NOMO-1 treated with dmso at 0.1 percent for 144 hours (cell line): Measurements from ENCODE around the gene PGC.

ENCODE experiments used
- DNase-seq: peaks from one replicate; lab custom pipeline; 2025; ENCODE audit not compliant: unreplicated experiment; lab: John Stamatoyannopoulos, UW

The PGC gene

DNA sequence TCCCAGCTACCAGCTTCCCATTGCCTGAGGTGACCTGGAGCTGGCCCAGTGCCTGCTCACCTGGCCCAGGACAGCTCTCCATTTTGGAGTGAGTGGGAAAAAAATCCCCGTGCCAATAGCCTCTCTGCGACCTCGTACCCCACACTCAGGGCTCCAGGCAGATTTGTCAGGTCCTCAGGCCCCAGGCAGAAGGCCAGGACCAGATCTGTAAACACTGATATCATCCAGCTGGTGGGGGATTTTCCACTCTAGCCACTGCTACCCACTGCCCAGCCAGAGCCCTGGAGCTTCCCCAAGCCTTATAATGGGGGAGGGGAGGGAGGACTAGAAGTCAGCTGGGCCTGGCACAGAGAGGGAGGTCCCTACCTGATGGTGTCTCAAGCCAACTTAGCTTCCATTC lies 1.3 kb upstream of the PGC start:
- DNase-seq: no peak

DNA sequence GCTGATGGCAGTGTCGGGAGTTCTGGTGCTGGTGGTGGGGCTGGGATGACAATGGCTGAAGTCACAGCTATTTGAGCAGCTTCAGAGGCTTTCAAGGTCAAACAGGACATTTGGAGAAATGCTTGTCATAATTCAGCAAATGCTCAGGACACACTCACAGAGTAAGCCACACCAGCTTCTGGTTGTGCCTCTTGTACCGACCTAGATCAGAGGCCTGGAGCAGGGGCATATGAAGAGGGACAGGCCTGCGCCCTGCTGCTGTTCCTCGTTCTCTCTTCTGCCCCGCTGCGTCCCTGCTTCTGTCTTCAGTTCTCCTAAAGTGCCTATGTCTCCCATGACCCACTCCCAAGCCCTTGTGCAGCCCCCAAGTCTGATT lies 893 bp upstream of the PGC start:
- no peak for DNase-seq

DNA sequence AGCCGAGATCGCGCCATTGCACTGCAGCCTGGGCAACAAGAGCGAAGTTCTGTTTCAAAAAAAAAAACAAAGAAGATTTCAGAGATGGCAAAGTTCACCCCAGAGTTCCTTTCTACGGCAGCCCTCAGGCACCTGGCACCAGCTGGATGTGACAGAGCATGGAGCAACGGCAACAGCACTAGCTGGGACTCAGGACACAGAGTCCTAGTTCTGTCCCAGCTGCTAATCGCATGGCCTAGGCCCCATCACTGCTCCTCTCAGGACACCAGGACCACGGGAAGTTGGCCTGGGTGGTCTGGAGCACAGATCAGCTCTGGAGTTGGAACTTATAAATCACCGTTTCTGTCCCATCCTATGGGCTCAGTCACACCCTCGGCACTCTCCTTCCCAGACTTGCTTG lies 1.1 kb downstream of the PGC start:
- no peak for DNase-seq

DNA sequence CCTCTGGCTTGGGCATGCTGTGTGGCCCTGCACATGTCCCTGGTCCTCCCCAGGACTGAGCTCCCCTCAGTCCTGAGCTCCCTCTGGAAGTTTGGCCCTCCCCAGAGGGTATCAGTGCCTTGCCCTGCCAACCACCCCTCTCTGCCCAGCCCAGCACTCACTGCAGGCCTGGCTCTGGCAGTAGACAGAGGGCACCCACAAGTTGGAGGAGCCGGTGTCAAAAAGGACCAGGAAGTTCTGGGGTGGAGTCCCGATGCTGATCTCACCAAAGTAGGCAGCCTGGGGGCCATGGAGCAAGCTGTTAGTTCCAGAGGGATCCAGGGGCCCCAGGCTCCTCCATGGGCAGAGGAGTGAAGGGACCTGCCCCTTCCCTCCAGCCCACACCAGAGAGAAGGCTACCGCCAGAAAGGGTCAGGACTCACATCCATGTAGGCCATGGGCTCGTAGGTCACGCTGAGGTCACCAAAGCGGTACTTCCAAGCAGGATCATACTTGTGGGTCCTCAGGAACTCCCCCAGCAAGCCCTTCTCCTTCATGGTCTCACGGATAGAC lies 2.9 kb downstream of the PGC start:
- DNase-seq: no peak

DNA sequence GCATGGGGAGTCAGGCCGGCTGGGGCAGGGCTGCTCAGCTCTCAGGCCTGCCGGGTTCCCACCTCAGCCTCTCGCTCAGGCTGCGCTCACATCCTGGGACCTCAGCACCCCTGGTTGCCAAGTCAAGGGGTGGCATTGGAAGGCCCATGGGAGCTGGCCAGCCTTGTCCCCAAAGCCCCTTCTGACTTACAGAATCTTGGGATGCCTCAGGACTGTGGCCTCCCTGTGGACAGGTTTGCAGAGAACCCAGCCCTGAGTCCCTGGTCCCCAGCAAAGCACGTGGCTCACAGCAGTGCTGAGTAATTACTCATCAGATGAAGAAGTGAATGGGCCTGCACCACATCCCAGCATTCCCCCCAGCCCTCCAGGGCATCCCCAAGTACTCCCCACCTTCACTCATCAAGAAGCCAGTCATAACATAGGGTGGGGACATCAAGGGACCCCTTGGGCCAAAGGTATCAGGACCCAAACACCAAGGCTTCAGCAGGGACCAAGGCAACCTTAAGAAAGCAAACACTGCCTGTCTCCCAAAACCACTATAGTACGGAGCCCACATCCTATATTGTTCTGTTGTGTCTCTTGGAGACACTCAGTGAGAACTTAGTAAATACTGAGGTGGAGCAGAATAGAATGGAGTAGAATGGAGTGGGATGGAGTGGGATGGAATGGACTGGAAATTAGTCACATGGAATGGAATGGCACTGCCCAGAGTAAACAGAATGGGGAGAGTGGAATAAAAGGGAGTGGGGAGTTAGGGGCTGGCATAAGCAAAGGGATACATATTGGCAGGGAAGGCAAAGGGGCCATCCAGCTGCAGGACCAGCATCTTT lies 3.6 kb downstream of the PGC start:
- DNase-seq: no peak

DNA sequence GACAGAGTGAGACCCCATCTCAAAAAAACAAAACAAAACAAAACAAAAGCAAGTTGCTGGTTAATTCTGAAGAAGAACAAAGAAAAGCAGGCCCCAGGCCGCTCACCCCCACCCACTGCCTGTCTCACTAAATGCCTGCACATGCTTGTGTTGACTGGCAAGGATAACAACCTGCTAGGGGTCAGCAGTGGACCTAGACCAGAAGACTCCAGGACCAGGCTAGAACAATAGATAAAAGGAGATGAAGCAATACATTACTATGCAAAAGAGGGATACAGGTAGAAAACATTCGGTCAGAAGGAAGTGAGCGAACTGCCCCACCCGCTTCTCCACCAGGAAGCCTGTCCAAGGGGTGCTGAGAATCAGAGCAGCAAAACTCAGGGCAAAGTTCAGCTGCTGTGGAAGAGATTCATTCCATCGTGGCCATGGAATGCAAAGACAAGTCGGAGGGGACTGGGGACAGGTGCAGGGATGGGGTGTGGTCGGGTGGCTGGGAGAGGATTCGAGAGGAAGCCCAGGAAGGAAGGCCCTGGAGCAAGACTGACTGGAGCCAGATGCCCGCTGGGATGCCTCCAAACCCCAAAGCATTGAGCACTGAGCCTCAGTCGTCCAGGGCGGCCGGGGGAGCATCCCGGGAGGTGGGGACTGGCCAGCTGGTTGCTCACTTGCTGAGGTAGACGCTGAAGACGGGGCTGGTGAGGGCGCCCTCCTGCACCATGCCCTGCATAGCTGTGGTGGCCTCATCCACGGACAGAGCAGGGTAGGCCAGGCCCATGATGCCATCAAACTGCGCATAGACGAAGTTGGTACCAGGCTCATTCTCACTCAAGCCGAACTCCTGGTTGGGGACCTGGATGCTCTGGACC lies 5.3 kb downstream of the PGC start:
- no peak for DNase-seq

DNA sequence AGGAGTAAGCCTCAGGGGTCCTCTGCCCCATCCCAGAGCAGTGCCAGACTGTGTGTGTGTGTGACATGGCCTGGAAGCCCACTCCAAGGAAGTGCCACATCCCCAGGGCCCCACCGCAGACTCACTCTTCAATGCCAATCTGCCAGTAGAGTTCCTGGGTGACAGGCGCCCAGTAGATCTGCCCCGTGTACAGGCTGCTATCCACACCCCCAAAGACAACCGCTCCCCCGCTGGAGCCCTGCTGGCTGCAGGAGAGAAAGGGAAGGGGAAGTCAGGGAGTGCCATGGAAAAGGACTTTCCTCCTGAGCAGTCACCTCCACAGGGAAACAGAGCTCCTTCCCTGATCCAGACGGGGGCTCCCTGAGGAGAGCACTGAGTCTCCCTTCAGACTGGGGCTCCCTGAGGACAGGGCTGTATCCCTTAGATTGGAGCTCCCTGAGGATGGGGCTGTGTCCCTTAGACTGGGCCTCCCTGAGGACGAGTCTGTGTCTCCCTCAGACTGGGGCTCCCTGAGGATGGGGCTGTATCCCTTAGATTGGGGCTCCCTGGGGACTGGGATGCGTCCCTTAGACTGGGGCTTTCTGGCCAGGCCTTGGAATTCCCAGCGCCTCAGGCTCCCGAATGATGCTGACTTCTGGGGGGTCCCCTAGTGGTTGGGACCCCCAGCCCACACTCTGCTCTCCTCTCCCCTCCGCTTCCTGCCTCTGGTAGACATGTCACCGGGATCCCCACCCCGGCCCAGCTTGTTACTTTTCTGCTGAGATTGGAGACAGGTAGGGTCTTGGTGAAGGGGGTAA lies 6.6 kb downstream of the PGC start:
- no peak for DNase-seq

DNA sequence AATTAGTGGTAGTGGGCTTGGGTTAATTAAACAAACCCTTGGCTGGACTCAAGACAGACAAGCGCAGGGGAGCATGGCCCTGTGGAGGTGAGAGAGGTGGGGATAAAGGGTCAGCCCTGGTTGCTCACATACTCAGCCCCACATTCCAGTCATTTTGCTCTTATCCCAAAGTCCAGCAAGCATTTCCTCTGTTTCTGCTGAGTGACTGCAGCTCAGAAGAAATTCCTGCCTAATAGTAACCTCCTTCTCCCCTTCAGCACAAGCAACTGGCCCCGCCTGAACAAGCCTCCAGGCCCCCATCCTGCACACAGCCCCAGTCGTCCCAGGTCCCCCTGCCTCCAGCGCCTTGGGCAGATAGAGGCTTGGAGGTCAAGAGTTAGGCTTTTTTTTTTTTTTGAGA lies 8.2 kb downstream of the PGC start:
- DNase-seq: no peak

DNA sequence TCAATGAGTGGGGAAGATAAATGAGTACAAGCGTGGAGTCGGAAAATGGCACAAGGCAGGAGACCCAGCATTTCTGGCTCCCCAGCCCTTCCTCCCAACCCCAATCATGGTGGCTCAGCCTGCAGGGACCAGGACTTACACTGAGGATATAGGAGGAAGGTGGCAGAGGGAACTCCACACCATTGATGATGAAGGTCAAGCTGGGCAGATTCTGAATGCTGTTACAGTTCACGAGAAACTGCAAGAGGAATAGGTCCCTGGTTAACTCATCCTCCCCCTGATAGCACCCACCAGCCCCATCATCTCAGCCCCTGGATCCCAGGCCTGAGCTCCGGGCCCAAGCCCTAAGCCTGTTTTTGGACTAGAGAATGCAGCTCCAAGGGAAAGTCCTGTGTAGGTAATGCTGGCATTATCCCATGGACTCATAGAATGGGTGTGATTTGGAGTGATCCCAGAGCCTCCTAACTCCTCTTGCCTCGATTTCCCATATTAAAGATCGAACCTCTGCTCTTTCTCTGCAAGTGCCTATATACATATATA lies 9.5 kb downstream of the PGC start:
- DNase-seq: no peak

DNA sequence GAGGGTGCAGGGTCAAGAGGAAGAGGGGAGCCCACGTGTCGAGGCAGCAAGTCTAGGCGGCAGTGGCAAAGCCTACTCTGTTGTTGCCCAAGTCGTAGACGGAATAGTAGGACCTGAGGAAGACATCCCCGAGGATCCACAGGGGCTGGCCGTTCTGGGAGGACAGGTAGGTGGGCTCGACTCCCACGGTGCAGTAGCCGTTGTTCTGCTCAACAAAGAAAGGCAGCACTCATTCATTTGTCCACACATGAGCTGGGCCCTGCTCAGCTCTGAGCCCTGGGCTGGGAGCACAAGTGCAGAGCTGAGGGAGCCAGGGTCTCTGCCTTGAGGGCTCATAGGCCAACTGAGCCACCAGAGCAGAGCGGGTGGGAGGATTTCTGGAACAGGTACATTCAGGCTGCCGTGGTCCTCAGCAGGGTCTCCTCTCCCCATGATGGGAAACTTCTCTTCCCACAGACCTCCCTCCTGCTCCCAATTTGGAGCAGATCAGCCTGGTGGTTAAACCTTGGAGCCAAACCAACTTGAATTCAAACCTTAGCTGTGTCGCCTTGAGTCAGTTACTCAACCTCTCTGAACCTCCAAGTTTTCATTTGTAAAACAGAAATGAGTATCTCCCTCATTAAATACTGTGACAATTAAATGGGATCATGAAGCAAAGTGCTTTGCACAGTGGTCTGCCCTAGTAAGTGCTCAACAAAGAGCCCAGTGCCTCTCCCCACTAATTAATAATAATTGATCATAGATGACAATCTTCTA lies 10.2 kb downstream of the PGC start:
- DNase-seq: no peak

DNA sequence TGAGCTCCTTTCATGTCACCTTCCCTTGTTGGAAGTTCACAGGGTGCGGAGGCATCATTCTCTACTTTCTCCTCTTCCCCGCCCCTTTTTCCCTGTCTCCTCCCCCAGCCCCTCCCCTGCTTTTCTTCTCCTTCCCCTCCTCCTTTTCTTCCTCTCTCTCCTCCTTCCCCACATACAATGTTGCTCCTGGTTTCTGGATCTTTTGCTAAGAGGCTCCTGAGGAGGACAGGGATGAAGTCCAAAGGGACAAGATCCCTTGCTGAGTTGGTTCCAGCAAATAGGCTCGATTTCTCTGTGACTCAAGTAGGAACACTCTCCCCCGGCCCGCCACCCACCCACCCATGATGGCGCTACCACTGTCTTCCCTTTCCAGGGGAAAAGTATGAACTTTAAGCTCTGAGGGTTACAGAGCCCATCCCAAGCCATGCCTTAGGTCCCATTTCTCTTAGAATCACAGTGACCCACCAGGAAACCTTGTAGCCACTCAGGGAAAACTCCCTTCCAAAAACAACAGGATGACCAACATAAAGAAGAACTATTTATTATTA lies 10.9 kb downstream of the PGC start:
- DNase-seq: no peak

DNA sequence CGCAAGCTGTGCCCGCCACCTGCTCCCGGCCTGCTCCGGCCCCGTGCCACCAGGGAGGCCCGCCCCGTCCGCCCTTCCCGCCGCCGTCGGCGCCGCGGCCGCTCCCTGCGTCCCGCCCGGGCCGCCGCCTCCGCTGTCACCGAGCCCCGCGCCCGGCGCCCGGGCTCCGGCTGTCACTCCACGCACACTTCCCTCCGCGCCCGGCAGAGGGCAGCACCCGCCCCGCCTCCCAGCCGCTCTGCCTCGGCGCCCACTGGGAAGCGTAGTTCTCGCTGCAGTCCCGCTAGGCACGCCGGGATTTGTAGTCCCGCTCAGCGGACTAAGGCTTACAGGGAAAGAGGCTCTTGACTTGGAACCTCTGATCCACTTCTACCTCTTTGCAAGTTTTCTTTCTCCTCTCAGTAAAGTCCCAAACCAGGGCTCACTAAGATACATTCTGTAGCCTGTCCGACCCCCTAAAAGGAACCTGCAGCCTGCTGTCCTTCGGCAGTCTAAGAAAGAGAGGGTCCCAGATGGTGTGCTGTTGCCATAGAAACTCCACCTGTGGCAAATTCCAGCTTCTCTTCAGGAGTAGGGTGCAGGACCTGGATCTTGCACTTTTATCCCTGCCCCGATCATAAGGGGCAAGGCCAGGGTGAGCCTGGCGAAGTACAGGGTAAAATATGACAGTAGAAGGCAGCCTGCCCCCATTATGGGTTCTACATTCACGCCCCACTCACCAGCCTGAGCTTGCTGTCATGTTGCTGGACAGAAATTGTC lies 11.6 kb downstream of the PGC start, which contains the start of gene TFEB:
TSS of gene TFEB (minus strand) at position 182 of the 759 bp plus-strand sequence. CDS start 44,395 bp downstream, outside the sequence.
- peak; percentile 89 for DNase-seq

DNA sequence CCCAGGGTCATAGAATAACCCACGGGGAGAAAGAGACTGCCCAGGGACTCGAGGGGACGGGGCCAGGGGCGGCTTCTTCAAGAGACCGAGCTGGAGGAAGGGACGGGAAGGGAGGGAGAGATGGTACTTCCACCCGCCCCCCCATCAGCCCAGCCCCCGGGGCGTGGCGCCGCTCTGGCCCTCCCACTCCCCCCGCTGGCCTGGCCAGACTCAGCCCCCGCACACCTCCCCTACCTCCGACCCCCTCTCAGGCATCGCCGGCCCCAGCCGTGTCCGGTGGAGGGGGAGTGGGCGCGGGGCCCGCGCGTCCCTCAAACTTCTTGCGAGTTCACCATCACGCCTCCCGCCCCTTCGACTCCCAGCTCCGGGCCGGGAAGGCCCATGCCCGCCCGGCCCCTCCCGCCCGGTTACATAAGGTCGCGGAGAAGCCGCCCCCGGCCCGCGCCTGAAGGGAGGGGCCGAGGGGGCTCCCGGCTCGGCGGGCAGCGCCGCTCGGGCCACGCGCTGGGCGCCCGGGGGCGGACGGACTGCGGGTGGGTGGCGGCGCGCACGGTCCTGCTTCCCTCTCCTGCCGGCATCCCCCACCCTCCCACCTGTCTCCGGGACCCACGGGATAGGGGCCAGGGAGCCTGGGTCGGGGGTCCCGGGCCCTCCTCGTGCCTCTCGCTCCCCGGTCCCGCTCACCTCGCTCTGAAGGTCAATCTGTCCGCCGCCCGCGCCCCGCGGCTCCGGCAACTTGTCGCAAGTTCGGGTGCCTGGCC lies 12.4 kb downstream of the PGC start:
- peak; percentile 38 for DNase-seq

DNA sequence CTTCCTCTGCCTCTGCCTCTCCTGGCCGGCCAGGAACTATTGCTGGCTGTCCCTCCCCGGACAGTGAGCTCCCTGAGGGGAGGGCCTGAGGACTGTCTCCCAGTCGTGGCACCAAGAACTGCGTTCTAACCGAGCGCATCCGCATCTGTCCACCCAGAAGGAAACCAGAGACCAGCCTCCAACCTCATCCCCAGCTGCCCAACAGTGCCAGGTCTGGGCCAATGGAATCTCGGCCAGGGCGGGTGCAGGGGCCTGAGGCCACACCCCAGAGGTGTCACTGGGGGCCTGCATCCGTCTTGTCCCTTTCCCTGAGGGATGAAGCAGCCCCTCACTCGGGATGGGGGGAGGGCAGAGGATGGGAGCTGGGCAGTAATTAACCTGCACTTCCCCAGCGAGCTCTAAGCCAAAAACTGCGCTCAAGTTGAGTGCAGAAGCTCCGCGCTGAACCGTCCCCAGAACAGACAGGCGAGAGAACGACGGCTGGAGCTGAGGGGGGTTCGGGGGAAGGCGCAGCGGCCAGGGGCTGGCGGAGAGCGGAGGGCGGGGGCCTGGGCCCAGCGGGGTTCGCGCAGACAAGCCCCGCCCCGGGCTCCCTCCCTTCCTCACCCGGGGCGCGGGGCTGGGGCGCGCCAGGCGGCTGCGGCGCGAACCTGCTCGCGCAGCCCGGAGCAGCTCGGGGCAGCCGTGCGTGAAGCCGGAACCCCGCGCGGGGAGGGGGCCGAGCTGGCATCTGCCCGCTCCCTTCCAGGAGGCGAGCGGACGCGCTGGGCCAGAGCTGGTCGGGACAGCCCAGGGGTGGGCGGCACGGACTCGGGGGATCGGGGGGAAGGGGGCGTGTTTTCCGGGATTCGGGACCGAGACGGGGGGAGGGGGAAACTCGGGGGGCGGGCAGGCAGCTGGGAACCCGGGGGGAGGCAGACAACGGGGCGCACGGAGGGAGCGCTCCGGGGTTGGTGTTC lies 13.2 kb downstream of the PGC start:
- peak; percentile 67 for DNase-seq

DNA sequence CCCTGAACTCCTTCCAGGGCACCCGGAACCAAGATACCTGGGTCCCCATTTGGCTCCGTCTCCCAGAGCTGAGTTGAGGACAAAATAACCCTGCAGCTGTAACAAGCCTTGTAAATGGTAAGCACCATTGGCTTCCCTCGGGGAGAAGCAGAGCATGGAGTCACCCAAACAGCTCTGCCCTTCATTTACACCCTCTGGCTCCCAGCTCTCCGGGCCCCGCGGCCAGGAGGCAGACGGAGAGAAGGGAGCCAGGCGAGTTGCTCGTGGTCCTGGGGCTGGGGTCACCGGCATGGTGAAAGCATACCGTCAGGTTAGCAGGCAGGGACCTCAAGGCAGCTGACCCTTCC lies 13.9 kb downstream of the PGC start:
- no peak for DNase-seq

DNA sequence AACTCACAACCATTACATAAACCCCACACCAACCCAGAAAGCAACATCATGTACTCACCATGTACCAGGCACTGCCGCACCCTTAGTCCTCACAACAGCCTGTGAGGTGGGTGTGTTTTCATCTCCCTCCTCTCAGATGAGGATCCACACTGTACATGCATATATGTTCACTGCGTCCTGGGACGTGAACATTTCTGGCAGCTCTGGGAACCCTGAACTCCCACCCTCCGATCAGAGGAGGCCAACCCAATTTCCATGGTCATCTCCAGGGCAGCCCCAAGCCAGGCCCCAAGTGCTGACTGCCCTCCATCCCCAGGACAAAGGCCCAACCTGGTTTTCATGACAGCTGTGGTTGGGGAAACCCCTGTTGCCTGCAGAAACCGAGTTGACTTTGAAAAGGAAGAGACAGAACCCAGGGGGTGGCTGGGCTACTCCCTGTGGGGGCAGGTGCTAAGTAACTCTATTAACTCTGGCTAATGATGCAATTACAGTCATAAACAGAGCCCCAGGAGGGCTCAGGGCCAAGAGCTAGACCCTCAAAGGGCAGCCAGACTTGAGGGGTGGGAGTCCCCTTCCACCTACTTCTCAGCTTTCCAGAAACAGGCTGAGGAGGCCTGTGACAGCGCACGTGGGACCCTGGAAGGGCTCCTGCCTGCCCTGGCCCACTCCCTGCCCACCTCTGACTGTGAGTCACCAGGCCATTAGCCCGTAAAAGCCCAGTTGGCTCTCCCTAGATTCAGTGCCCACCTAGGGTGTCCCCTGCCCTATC lies 14.4 kb downstream of the PGC start:
- DNase-seq: no peak

DNA sequence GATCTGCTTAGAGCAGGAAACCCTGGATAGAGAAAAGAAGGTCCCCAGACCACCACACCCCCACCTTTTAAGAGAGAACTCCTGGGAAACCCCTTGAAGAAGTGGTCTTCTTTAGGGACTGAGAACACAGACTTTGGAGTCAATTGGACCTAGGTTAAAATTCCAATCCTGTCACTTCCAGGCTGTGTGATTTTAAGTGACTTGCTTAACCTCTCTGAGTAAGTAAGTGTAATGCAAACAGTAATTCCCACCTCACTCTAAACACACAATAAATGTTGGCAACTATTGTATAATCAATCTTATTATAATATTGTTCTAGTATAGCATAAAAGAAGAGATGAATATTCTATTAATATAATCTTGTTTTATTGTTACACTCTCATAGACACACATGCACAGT lies 15.0 kb downstream of the PGC start:
- DNase-seq: no peak
